ENCODE results near the gene SHBG. TPM values are rescaled to one million over a fixed set of nuclear protein-coding genes. Genes with fewer than 3 reads are reported as not detected.

The SHBG gene
- total RNA-seq, 1 experiment from 2014 or later, result 1.2 TPM

DNA sequence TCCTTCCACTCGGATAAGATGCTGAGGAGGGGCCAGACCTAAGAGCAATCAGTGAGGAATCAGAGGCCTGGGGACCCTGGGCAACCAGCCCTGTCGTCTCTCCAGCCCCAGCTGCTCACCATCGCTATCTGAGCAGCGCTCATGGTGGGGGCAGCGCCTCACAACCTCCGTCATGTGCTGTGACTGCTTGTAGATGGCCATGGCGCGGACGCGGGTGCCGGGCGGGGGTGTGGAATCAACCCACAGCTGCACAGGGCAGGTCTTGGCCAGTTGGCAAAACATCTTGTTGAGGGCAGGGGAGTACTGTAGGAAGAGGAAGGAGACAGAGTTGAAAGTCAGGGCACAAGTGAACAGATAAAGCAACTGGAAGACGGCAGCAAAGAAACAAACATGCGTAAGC, 45.0 kb downstream of the SHBG start:
- no peaks in the 10 kb centered on the region for H3K4me1 Mint-ChIP-seq (ENCODE audit: low read depth, unreplicated experiment)
- H3K4me3 ChIP-seq (ENCODE audit: low read depth, low read length), result no peak overlapping the region
- no peaks in the 10 kb centered on the region for H3K27me3 Mint-ChIP-seq (ENCODE audit: insufficient read depth, unreplicated experiment)
- no peak overlapping the region for H3K27ac Mint-ChIP-seq (ENCODE audit: unreplicated experiment)
- ChIA-PET POLR2A (interaction anchor here (0.6 kb wide), 1 partner anchor 25 kb away, joined by 6 read pairs; no protein-coding TSS in a partner anchor), CTCF (interaction anchor here (0.6 kb wide), 1 partner anchor 211 kb away, joined by 3 read pairs; no protein-coding TSS in a partner anchor)
- TF ChIP-seq, protein P1, sequence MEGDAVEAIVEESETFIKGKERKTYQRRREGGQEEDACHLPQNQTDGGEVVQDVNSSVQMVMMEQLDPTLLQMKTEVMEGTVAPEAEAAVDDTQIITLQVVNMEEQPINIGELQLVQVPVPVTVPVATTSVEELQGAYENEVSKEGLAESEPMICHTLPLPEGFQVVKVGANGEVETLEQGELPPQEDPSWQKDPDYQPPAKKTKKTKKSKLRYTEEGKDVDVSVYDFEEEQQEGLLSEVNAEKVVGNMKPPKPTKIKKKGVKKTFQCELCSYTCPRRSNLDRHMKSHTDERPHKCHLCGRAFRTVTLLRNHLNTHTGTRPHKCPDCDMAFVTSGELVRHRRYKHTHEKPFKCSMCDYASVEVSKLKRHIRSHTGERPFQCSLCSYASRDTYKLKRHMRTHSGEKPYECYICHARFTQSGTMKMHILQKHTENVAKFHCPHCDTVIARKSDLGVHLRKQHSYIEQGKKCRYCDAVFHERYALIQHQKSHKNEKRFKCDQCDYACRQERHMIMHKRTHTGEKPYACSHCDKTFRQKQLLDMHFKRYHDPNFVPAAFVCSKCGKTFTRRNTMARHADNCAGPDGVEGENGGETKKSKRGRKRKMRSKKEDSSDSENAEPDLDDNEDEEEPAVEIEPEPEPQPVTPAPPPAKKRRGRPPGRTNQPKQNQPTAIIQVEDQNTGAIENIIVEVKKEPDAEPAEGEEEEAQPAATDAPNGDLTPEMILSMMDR (IDR thresholded peaks at IDR 0.05; ENCODE audit: insufficient read depth in 1 of 2, low read depth in 1 of 2, low read length in 1 of 2, severe bottlenecking in 1 of 2, unreplicated experiment in 1 of 2), result no peak
- no peaks in the 10 kb centered on the region; the same call in 1 of the 2 replicates for H3K36me3 ChIP-seq (ENCODE audit: control insufficient read depth, insufficient read depth, low read length)
- no peak for DNase-seq
- BruUV-seq (replicated peaks), result no TSS peak
- intact Hi-C loops (cut with micrococcal nuclease; ENCODE audit: unreplicated experiment), result no loop called here
- peaks cover 10% of the 10 kb centered on the region for H3K9me3 Mint-ChIP-seq (ENCODE audit: unreplicated experiment)
- H3K27me3 ChIP-seq (replicated peaks; ENCODE audit: control insufficient read depth, insufficient read depth, low read length), result no peaks in the 10 kb centered on the region
- H3K9me3 ChIP-seq, result no peaks in the 10 kb centered on the region
- peaks cover 45% of the 10 kb centered on the region for H3K36me3 Mint-ChIP-seq (ENCODE audit: insufficient read depth, unreplicated experiment)
- no peak overlapping the region for H3K4me3 Mint-ChIP-seq (ENCODE audit: unreplicated experiment)
- H3K4me1 ChIP-seq, result no peaks in the 10 kb centered on the region

DNA sequence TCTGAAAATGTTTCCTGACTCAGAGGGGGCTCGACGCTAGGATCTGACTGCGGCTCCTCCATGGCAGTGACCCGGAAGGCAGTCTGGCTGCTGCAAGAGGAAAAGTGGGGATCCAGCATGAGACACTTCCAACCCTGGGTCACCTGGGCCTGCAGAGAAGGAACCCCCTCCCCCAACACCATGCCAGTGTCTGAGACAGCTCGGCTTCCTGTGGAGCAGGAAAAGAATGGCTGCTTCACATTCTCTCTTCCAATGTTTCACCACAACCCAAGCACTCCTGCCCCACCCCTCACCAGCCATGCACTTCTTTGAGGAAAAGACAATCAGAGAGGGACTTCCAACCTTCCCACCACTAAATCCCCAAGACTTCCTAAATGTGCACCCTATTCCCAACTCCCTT, 46.6 kb downstream of the SHBG start:
- no peaks in the 10 kb centered on the region for H3K4me1 ChIP-seq
- H3K4me1 Mint-ChIP-seq (ENCODE audit: low read depth, unreplicated experiment), result no peaks in the 10 kb centered on the region
- no TSS peak for BruUV-seq (replicated peaks)
- TF ChIP-seq, protein P1 (IDR thresholded peaks at IDR 0.05; ENCODE audit: insufficient read depth in 1 of 2, low read depth in 1 of 2, low read length in 1 of 2, severe bottlenecking in 1 of 2, unreplicated experiment in 1 of 2), result no peak
- peaks cover 39% of the 10 kb centered on the region for H3K36me3 Mint-ChIP-seq (ENCODE audit: insufficient read depth, unreplicated experiment)
- H3K4me3 Mint-ChIP-seq (ENCODE audit: unreplicated experiment), result no peak overlapping the region
- intact Hi-C loops (cut with micrococcal nuclease; ENCODE audit: unreplicated experiment), result no loop called here
- H3K27me3 Mint-ChIP-seq (ENCODE audit: insufficient read depth, unreplicated experiment), result no peaks in the 10 kb centered on the region
- no peak overlapping the region for H3K4me3 ChIP-seq (ENCODE audit: low read depth, low read length)
- no peak overlapping the region for H3K27ac Mint-ChIP-seq (ENCODE audit: unreplicated experiment)
- ChIA-PET POLR2A (no interaction called here), CTCF (no interaction called here)
- no peaks in the 10 kb centered on the region; the same call in 1 of the 2 replicates for H3K36me3 ChIP-seq (ENCODE audit: control insufficient read depth, insufficient read depth, low read length)
- peaks cover 10% of the 10 kb centered on the region for H3K9me3 Mint-ChIP-seq (ENCODE audit: unreplicated experiment)
- DNase-seq, result no peak
- H3K27me3 ChIP-seq (replicated peaks; ENCODE audit: control insufficient read depth, insufficient read depth, low read length), result no peaks in the 10 kb centered on the region
- no peaks in the 10 kb centered on the region for H3K9me3 ChIP-seq

DNA sequence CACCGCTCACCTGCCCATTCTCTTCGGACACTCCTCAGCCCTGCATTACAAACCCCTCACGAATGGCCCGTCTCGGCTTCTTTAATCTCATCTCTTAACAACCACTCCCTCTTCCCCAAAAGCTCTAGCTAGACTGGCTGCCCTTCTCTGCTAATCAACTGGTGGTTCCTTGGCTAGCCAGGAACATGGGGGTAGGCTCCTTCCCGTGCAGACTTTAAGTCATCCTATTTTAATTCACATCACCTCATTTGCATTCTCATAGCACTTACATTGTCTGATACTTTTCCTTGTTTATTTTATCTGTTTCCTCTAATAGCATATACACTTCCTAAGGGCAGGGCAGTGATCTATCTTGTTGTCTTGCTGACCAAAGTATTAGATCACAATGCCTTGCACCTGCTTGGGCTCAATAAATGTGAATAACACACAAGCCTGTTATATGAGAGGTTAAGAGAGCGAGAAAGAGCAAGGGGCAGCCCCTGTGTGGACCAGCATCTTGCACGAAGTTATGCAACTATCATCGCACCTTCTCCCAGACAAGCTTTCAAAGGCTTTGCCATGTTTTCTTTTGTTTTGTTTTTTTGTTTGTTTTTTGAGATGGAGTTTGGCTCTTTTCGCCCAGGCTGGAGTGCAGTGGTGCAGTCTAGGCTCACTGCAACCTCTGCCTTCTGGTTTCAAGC, 47.6 kb downstream of the SHBG start:
- CTCF ChIA-PET, result no interaction called here
- Mint-ChIP-seq H3K4me3 (ENCODE audit: unreplicated experiment) (no peak overlapping the region), H3K4me1 (ENCODE audit: low read depth, unreplicated experiment) (no peaks in the 10 kb centered on the region), H3K9me3 (ENCODE audit: unreplicated experiment) (peaks cover 10% of the 10 kb centered on the region), H3K36me3 (ENCODE audit: insufficient read depth, unreplicated experiment) (peaks cover 41% of the 10 kb centered on the region), H3K27me3 (ENCODE audit: insufficient read depth, unreplicated experiment) (no peaks in the 10 kb centered on the region), H3K27ac (ENCODE audit: unreplicated experiment) (no peak overlapping the region)
- intact Hi-C loops (cut with micrococcal nuclease; ENCODE audit: unreplicated experiment), result no loop called here
- Histone ChIP-seq H3K36me3 (ENCODE audit: control insufficient read depth, insufficient read depth, low read length) (no peaks in the 10 kb centered on the region; the same call in 1 of the 2 replicates), H3K4me3 (ENCODE audit: low read depth, low read length) (no peak overlapping the region), H3K27me3 (replicated peaks; ENCODE audit: control insufficient read depth, insufficient read depth, low read length) (no peaks in the 10 kb centered on the region), H3K9me3 (no peaks in the 10 kb centered on the region), H3K4me1 (no peaks in the 10 kb centered on the region)
- TF ChIP-seq, protein P1 (IDR thresholded peaks at IDR 0.05; ENCODE audit: insufficient read depth in 1 of 2, low read depth in 1 of 2, low read length in 1 of 2, severe bottlenecking in 1 of 2, unreplicated experiment in 1 of 2), result no peak
- BruUV-seq (replicated peaks), result no TSS peak
- DNase-seq, result no peak
- POLR2A ChIA-PET, result no interaction called here

Other genes starting within 250 kb of the SHBG start
- gene TNK1, start 249.0 kb upstream of the SHBG start, total RNA-seq (2022), result 6.1 and 6.4 TPM in 2 replicates
- gene PLSCR3, start 235.6 kb upstream of the SHBG start, total RNA-seq (2022), result 12.7 and 14.5 TPM in 2 replicates
- 40.2 and 41.3 TPM in 2 replicates for gene TMEM256, start 226.0 kb upstream of the SHBG start, total RNA-seq (2022)
- 12.6 and 16.1 TPM in 2 replicates for gene NLGN2, start 222.3 kb upstream of the SHBG start, total RNA-seq (2022)
- gene SPEM1, start 209.8 kb upstream of the SHBG start, total RNA-seq (2022), result 0.52 TPM in 1 of 2 replicates, not detected in the other
- gene SPEM2, start 204.5 kb upstream of the SHBG start, total RNA-seq (2022), result not detected in 2 replicates
- not detected in 2 replicates for gene SPEM3, start 201.3 kb upstream of the SHBG start, total RNA-seq (2022)
- gene TMEM102, start 194.7 kb upstream of the SHBG start, total RNA-seq (2022), result 2.9 and 3.7 TPM in 2 replicates
- gene FGF11, start 190.6 kb upstream of the SHBG start, total RNA-seq (2022), result 0.91 and 1.3 TPM in 2 replicates
- 1.7 and 2.6 TPM in 2 replicates for gene CHRNB1, start 185.1 kb upstream of the SHBG start, total RNA-seq (2022)
- gene ZBTB4, start 150.5 kb upstream of the SHBG start, total RNA-seq (2022), result 15.5 and 16.5 TPM in 2 replicates
- gene SLC35G6, start 148.7 kb upstream of the SHBG start, total RNA-seq (2022), result not detected in 2 replicates
- gene POLR2A, start 145.8 kb upstream of the SHBG start, total RNA-seq (2022), result 69.8 and 72.1 TPM in 2 replicates
- gene TNFSF12, start 81.1 kb upstream of the SHBG start, total RNA-seq (2022), result not detected in 2 replicates
- gene TNFSF13, start 71.4 kb upstream of the SHBG start, total RNA-seq (2022), result 0.20 TPM in 1 of 2 replicates, not detected in the other
- 29.2 and 30.2 TPM in 2 replicates for gene SENP3, start 68.2 kb upstream of the SHBG start, total RNA-seq (2022)
- 1.1 and 1.6 TPM in 2 replicates for gene CD68, start 50.5 kb upstream of the SHBG start, total RNA-seq (2022)
- gene MPDU1, start 46.3 kb upstream of the SHBG start, total RNA-seq (2022), result 44.2 and 49.7 TPM in 2 replicates
- gene SOX15, start 40.0 kb upstream of the SHBG start, total RNA-seq (2022), result 0.53 TPM in 1 of 2 replicates, not detected in the other
- 20.5 and 25.3 TPM in 2 replicates for gene FXR2, start 15.2 kb upstream of the SHBG start, total RNA-seq (2022)
- gene SAT2, start 2.3 kb upstream of the SHBG start, total RNA-seq (2022), result 33.0 TPM in 2 replicates
- 0.11 and 0.14 TPM in 2 replicates for gene ATP1B2, start 20.8 kb downstream of the SHBG start, total RNA-seq (2022)
- gene TP53, start 57.4 kb downstream of the SHBG start, total RNA-seq (2022), result 9.2 and 11.1 TPM in 2 replicates
- 13.6 and 15.2 TPM in 2 replicates for gene WRAP53, start 58.3 kb downstream of the SHBG start, total RNA-seq (2022)
- 4.1 and 5.1 TPM in 2 replicates for gene EFNB3, start 75.1 kb downstream of the SHBG start, total RNA-seq (2022)
- 1.9 and 2.8 TPM in 2 replicates for gene DNAH2, start 87.6 kb downstream of the SHBG start, total RNA-seq (2022)
- gene KDM6B, start 204.1 kb downstream of the SHBG start, total RNA-seq (2022), result 27.4 and 27.9 TPM in 2 replicates
- 2.5 and 3.2 TPM in 2 replicates for gene TMEM88, start 224.9 kb downstream of the SHBG start, total RNA-seq (2022)
- 20.9 and 27.4 TPM in 2 replicates for gene NAA38, start 227.4 kb downstream of the SHBG start, total RNA-seq (2022)
- 6.1 and 7.3 TPM in 2 replicates for gene CYB5D1, start 227.9 kb downstream of the SHBG start, total RNA-seq (2022)

All from Caco-2 (cell line).